Ovary (tissue), 9 donors: ENCODE results near the gene CLDN4. TPM values are rescaled to one million over a fixed set of nuclear protein-coding genes. Genes with fewer than 3 reads are reported as not detected.

ENCODE experiments used
- DNase-seq, 5 donors: peaks; one replicate each; pipeline ENCODE4 v3.0.0-alpha.2; 2019 to 2020
- H3K27ac ChIP-seq, 2 donors: fragments of 200-600 bp; one replicate each; pipeline versions ENCODE4 v1.5.1 to v1.8.0; 2019 to 2022
- H3K27me3 ChIP-seq: fragments of 200-600 bp; one replicate; pipeline ENCODE4 v1.8.0; 2022
- H3K36me3 ChIP-seq: fragments of 200-600 bp; sonication (generic); one replicate; pipeline ENCODE4 v1.5.1; 2019
- H3K4me1 ChIP-seq: one replicate; pipeline ENCODE4 v1.8.1; 2013; ENCODE audit warnings: mild to moderate bottlenecking, moderate library complexity; ENCODE audit not compliant: insufficient read depth
- H3K4me3 ChIP-seq: fragments of 200-600 bp; sonication (generic); one replicate; pipeline ENCODE4 v1.5.1; 2017
- H3K9me3 ChIP-seq, 2 donors: fragments of 200-600 bp in 1 of 2; sonication (generic) in 1 of 2; one replicate each; pipeline versions ENCODE4 v1.5.1 to v1.8.1; 2013 to 2019; ENCODE audit warnings: mild to moderate bottlenecking in 1 of 2, moderate library complexity in 1 of 2
- CTCF ChIP-seq, 3 donors: fragments of 450-650 bp in 2 of 3; fragments of 200-600 bp in 1 of 3; IDR thresholded peaks; one replicate each; pipeline versions ENCODE4 v1.5.1 to v1.8.0; 2016 to 2022; ENCODE audit warnings: antibody characterized with exemption in 3 of 3, mild to moderate bottlenecking in 1 of 3
- EP300 ChIP-seq: sonication (generic); formaldehyde crosslinking; IDR thresholded peaks from one replicate; pipeline ENCODE4 v1.6.1; 2017; ENCODE audit warnings: antibody characterized with exemption
- POLR2A ChIP-seq: fragments of 450-650 bp; IDR thresholded peaks from one replicate; pipeline ENCODE4 v1.6.1; 2017; ENCODE audit warnings: antibody characterized with exemption, mild to moderate bottlenecking, moderate library complexity
- WGBS, 3 donors: extraction: QIAGEN DNeasy Blood & Tissue Kit in 1 of 3; methylation state at CpG; one replicate each; pipeline versions ENCODE4 v1.1.5 to v1.1.7; 2013 to 2017; 5-methylcytosine and 5-hydroxymethylcytosine counted together
- intact Hi-C, 4 donors: fragments of 100-400 bp; cut with DNase I; formaldehyde crosslinking; loops; one replicate each; pipeline versions ENCODE4 v1.11.0 to v1.15.1; 2022 to 2023
- polyA plus RNA-seq, 2 donors: library from polyadenylated mRNA; stranded (reverse); fragments of 200-250 nt in 1 of 2; fragments of 350-450 nt in 1 of 2; fragmentation: Illumina TruSeq in 1 of 2; extraction: RNeasy Lipid Tissue Mini Kit (QIAGEN cat#74804) in 1 of 2; gene quantifications; one replicate each; pipeline ENCODE4 v1.2.3, GENCODE V29; 2013 to 2014
- total RNA-seq, 7 donors: library from RNA; depleted of rRNA in 2 of 7; stranded (reverse); fragments of >200 nt in 2 of 7; fragmentation: NEBNext Ultra II Directional in 3 of 7; extraction: Animal tissue kit (Norgen Biotek cat#: 25700) in 3 of 7; gene quantifications; one replicate each; pipeline versions ENCODE4 v1.1.0 to v1.2.4, GENCODE V29; 2016 to 2023
- donor health status: DM: no; HTN: no; CAD: no; lungs with moderate emphysema.
- donor health status: DM: no; HTN: no; CAD: no.
- donor health status: Bipolar disorder and iron deficiency.
- donor health status: DM: yes; HTN: yes; CAD: no.
- donor health status: DM: no; HTN: no; CAD: no.
- donor health status: DM: yes; HTN: yes; CAD: no.

The CLDN4 gene
- total and polyA plus RNA-seq, 9 donors: 0.27 to 240 (median 6.6) TPM; not detected in 1

- H3K4me3 ChIP-seq: no peak overlapping the region
- H3K4me1 ChIP-seq: no peaks in the 10 kb centered on the region
- intact Hi-C loops: no loop called here
- WGBS, 3 donors: 20 to 42% (median 41%) methylated on average over 3 to 4 of the region's 4 CpGs
- DNase-seq: no peak
- no peak for TF ChIP-seq EP300
- TF ChIP-seq CTCF (IDR thresholded peaks at IDR 0.05): no peak
- no peak for TF ChIP-seq POLR2A
- no peaks in the 10 kb centered on the region for H3K27me3 ChIP-seq
- H3K9me3 ChIP-seq: peaks cover 0 to 4% of the 10 kb centered on the region in 2 donors
- no peaks in the 10 kb centered on the region for H3K36me3 ChIP-seq
- H3K27ac ChIP-seq: no peak overlapping the region
Measured at GRCh38 chr7:73810998-73811360, 19.8 kb upstream of the CLDN4 start.

- no peak for DNase-seq
- Histone ChIP-seq H3K36me3 (no peaks in the 10 kb centered on the region), H3K27ac (no peak overlapping the region), H3K4me1 (no peaks in the 10 kb centered on the region), H3K9me3 (peaks cover 0 to 4% of the 10 kb centered on the region in 2 donors), H3K4me3 (no peak overlapping the region), H3K27me3 (no peaks in the 10 kb centered on the region)
- WGBS, 3 donors: 9 to 10% (median 9%) methylated on average over 11 of the region's 11 CpGs
- intact Hi-C loops: no loop called here
- no peak for TF ChIP-seq POLR2A
- TF ChIP-seq EP300: no peak
- no peak for TF ChIP-seq CTCF (IDR thresholded peaks at IDR 0.05)
Measured at GRCh38 chr7:73811760-73812168, 19.0 kb upstream of the CLDN4 start.

- DNase-seq: no peak
- H3K9me3 ChIP-seq: peaks cover 0 to 4% of the 10 kb centered on the region in 2 donors
- H3K27ac ChIP-seq: no peak overlapping the region
- H3K36me3 ChIP-seq: no peaks in the 10 kb centered on the region
- TF ChIP-seq EP300 (no peak), POLR2A (no peak), CTCF (IDR thresholded peaks at IDR 0.05) (no peak)
- no peak overlapping the region for H3K4me3 ChIP-seq
- intact Hi-C loops: no loop called here
- H3K27me3 ChIP-seq: no peaks in the 10 kb centered on the region
- WGBS, 3 donors: 79 to 91% (median 83%) methylated on average over 3 of the region's 3 CpGs
- H3K4me1 ChIP-seq: no peaks in the 10 kb centered on the region
Measured at GRCh38 chr7:73812996-73813395, 17.8 kb upstream of the CLDN4 start.

- no peak for DNase-seq
- TF ChIP-seq POLR2A (no peak), EP300 (no peak), CTCF (IDR thresholded peaks at IDR 0.05) (no peak)
Measured at GRCh38 chr7:73815436-73815835, 15.4 kb upstream of the CLDN4 start.

More at GRCh38 chr7:73815436-73815835, 15.4 kb upstream of the CLDN4 start:
- no peaks in the 10 kb centered on the region for H3K4me1 ChIP-seq
- intact Hi-C loops: no loop called here
- H3K9me3 ChIP-seq: peaks cover 0 to 4% of the 10 kb centered on the region in 2 donors
- H3K36me3 ChIP-seq: no peaks in the 10 kb centered on the region
- no peaks in the 10 kb centered on the region for H3K27me3 ChIP-seq
- WGBS, 3 donors: 79 to 86% (median 85%) methylated on average over 8 of the region's 8 CpGs
- H3K4me3 ChIP-seq: no peak overlapping the region
- no peak overlapping the region for H3K27ac ChIP-seq
